Natural killer cell treated with Interleukin-12 subunit alpha and Interleukin-12 subunit beta and Interleukin-15 and Interleukin-18, amount 100 ng/mL, for 72 hours (primary cell): ENCODE measurements around the gene UGT1A10. TPM values are rescaled to one million over a fixed set of nuclear protein-coding genes. Genes with fewer than 3 reads are reported as not detected.
"Not testable (repeated sequence)": the region's sequence is repeated elsewhere in the genome, so short reads cannot be mapped to it uniquely, and the experiment has no call there.

Source experiments
- ATAC-seq, 2 donors: fragments of 150-1000 bp; cut with Tn5 transposase in 1 of 2; sonication (Bioruptor Pico), chemical (Tn5 transposase) in 1 of 2; 2 replicates each; pipeline ENCODE4 v1.10.0; 2021
- DNase-seq: peaks from one replicate; pipeline ENCODE4 v3.0.0; 2022; ENCODE audit warnings: low spot score
- H3K27ac Mint-ChIP-seq, 2 donors: 1 replicate in 1 of 2; 2 replicates in 1 of 2; pipeline ENCODE4 v1.8.0; 2022; ENCODE audit warnings: mixed read lengths in 2 of 2, mild to moderate bottlenecking in 1 of 2, moderate library complexity in 1 of 2
- H3K27me3 Mint-ChIP-seq, 2 donors: 1 replicate in 1 of 2; 2 replicates in 1 of 2; pipeline ENCODE4 v1.8.0; 2022; ENCODE audit warnings: mixed read lengths in 2 of 2
- H3K36me3 Mint-ChIP-seq: one replicate; pipeline ENCODE4 v1.8.0; 2022; ENCODE audit warnings: mixed read lengths
- H3K4me1 Mint-ChIP-seq, 2 donors: 1 replicate in 1 of 2; 2 replicates in 1 of 2; pipeline ENCODE4 v1.8.0; 2022; ENCODE audit warnings: low read depth in 2 of 2, mixed read lengths in 2 of 2, mild to moderate bottlenecking in 1 of 2
- H3K4me3 Mint-ChIP-seq: one replicate; pipeline ENCODE4 v1.8.0; 2022; ENCODE audit warnings: mixed read lengths
- H3K9me3 Mint-ChIP-seq: 2 replicates; pipeline ENCODE4 v1.8.0; 2022; ENCODE audit warnings: mixed read lengths
- total RNA-seq, 2 donors: library from RNA; stranded (reverse); gene quantifications; one replicate each; pipeline ENCODE4 v1.2.3, GENCODE V29; 2022

UGT1A10 gene
- total RNA-seq, 2 donors from 2014 or later: not detected

GRCh38 chr2:233746475-233747282 is 110.4 kb downstream of the UGT1A10 start:
- peaks cover 6% of the 10 kb centered on the region for H3K36me3 Mint-ChIP-seq
- no peaks in the 10 kb centered on the region for H3K9me3 Mint-ChIP-seq
- H3K4me1 Mint-ChIP-seq: no peaks in the 10 kb centered on the region
- no peak for DNase-seq
- H3K27me3 Mint-ChIP-seq: peaks cover 31 to 33% of the 10 kb centered on the region in 2 donors
- no peak overlapping the region for H3K4me3 Mint-ChIP-seq
- ATAC-seq: no peak
- H3K27ac Mint-ChIP-seq: no peak overlapping the region

DNA sequence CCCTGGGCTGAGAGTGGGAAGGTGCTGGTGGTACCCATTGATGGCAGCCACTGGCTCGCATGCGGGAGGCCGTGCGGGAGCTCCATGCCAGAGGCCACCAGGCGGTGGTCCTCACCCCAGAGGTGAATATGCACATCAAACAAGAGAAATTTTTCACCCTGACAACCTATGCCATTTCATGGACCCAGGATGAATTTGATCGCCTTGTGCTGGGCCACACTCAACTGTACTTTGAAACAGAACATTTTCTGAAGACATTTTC is 111.0 kb downstream of the UGT1A10 start:
- ATAC-seq: no peak
- Mint-ChIP-seq H3K9me3 (no peaks in the 10 kb centered on the region), H3K27me3 (peaks cover 33% of the 10 kb centered on the region in 2 donors), H3K4me1 (no peaks in the 10 kb centered on the region), H3K4me3 (no peak overlapping the region), H3K36me3 (peaks cover 6% of the 10 kb centered on the region), H3K27ac (no peak overlapping the region)
- no peak for DNase-seq

DNA sequence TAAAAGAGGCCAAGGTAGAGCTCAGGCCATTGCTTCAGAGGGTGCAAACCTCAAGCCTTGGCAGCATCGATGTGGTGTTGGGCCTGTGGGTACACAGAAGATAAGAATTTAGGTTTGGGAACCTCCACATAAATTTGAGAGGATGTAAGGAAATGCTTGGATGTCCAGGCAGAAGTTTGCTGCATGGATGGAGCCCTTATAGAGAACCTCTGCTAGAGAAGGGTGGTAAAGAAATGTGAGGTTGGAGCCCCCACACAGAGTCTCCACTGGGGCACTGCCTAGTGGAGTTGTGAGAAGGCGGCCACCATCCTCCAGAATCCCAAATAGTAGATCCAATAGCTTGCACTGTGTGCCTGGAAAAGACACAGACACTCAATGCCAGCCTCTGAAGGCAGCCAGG is 114.4 kb downstream of the UGT1A10 start:
- not testable (repeated sequence) for H3K36me3 Mint-ChIP-seq, DNase-seq, H3K27ac Mint-ChIP-seq, H3K4me3 Mint-ChIP-seq, H3K9me3 Mint-ChIP-seq, ATAC-seq, H3K4me1 Mint-ChIP-seq
- H3K27me3 Mint-ChIP-seq: peaks cover 32 to 34% of the 10 kb centered on the region in 2 donors

- not testable (repeated sequence) for H3K4me3 Mint-ChIP-seq
These were observed 115.2 kb downstream of the UGT1A10 start for GRCh38 chr2:233751212-233752009.

GRCh38 chr2:233754872-233755611 is 118.8 kb downstream of the UGT1A10 start:
- H3K36me3 Mint-ChIP-seq: peaks cover 3% of the 10 kb centered on the region
- H3K4me1 Mint-ChIP-seq: no peaks in the 10 kb centered on the region

More at GRCh38 chr2:233751212-233752009, 115.2 kb downstream of the UGT1A10 start:
- H3K36me3 Mint-ChIP-seq, ATAC-seq, DNase-seq, H3K9me3 Mint-ChIP-seq, H3K4me1 Mint-ChIP-seq, H3K27ac Mint-ChIP-seq: not testable (repeated sequence)
- peaks cover 31 to 32% of the 10 kb centered on the region in 2 donors for H3K27me3 Mint-ChIP-seq

GRCh38 chr2:233756429-233757081 is 120.3 kb downstream of the UGT1A10 start:
- Mint-ChIP-seq H3K4me3 (no peak overlapping the region), H3K27ac (no peak overlapping the region), H3K27me3 (peaks cover 6 to 14% of the 10 kb centered on the region in 2 donors), H3K36me3 (no peaks in the 10 kb centered on the region), H3K9me3 (no peaks in the 10 kb centered on the region), H3K4me1 (no peaks in the 10 kb centered on the region)
- DNase-seq (no peak), ATAC-seq (no peak)

More at GRCh38 chr2:233754872-233755611, 118.8 kb downstream of the UGT1A10 start:
- H3K27ac Mint-ChIP-seq: no peak overlapping the region
- ATAC-seq (no peak), DNase-seq (no peak)
- no peak overlapping the region for H3K4me3 Mint-ChIP-seq
- no peaks in the 10 kb centered on the region for H3K9me3 Mint-ChIP-seq
- H3K27me3 Mint-ChIP-seq: peaks cover 8 to 18% of the 10 kb centered on the region in 2 donors

DNA sequence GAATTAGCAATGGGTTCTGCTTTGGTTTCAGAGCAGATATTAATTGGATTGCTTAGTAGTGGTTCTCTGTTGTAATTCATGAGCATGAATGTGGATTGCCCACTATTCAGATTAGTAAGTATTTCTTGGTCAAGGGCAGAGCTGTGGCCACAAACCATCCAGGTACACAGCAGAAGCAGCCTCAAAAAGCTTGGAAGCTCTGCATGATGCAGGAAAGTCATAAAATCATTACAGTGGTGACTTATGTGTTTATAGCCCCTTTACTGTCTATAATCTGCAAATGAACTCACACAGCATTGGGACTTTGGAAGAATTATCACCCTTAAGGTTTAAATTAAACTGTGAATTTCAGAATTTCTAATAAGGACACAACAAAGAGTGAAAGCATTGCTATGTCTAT is 121.9 kb downstream of the UGT1A10 start:
- no peak for ATAC-seq
- Mint-ChIP-seq H3K9me3 (no peaks in the 10 kb centered on the region), H3K4me3 (no peak overlapping the region), H3K36me3 (no peaks in the 10 kb centered on the region), H3K27me3 (peaks cover 6 to 9% of the 10 kb centered on the region in 2 donors), H3K27ac (no peak overlapping the region), H3K4me1 (no peaks in the 10 kb centered on the region)
- no peak for DNase-seq

GRCh38 chr2:233758849-233759248 is 122.6 kb downstream of the UGT1A10 start:
- H3K4me3 Mint-ChIP-seq: no peak overlapping the region
- peaks cover 13 to 14% of the 10 kb centered on the region in 2 donors for H3K27me3 Mint-ChIP-seq
- no peaks in the 10 kb centered on the region for H3K9me3 Mint-ChIP-seq
- H3K27ac Mint-ChIP-seq: no peak overlapping the region
- DNase-seq (no peak), ATAC-seq (no peak)
- no peaks in the 10 kb centered on the region for H3K4me1 Mint-ChIP-seq
- H3K36me3 Mint-ChIP-seq: no peaks in the 10 kb centered on the region

GRCh38 chr2:233760043-233760442 is 123.8 kb downstream of the UGT1A10 start, which contains the start of gene UGT1A1:
Gene UGT1A1 (plus strand): TSS chr2:233760270. CDS start chr2:233760288, 18 bp downstream.
- no peak for DNase-seq
- Mint-ChIP-seq H3K4me1 (no peaks in the 10 kb centered on the region), H3K9me3 (no peaks in the 10 kb centered on the region), H3K27ac (no peak within 1 kb of the TSS), H3K27me3 (peaks cover 18 to 20% of the 10 kb centered on the region in 2 donors), H3K4me3 (no peak within 1 kb of the TSS), H3K36me3 (no peaks in the 10 kb centered on the region)
- no peak for ATAC-seq

DNA sequence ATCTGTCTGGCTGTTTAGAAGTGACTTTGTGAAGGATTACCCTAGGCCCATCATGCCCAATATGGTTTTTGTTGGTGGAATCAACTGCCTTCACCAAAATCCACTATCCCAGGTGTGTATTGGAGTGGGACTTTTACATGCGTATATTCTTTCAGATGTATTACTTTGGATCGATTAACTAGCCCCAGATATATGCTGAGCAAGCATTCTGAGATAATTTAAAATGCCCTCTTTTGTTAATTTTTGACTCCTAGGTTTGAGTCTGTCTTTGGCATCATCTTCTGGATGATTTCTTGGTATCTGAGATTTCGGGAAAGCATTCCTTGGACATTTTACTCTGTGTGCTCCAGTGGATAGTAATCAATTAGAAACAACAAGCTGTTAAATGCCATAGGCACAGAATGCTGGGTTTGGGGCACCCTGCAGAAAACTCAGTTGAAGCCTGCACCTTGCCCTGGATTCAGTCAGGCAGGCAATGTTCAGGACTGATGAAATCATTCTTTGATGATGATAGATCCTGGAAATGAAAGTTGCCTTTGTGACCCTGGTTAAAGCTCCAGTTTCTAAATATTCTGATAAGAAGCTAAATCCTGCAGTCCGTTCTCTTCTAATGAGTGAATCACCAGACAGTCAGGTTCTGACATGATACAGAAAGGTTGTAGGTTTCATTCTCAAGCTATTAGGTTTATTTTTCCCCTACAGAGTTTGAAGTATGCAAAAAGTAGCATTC is 125.0 kb downstream of the UGT1A10 start:
- H3K9me3 Mint-ChIP-seq: no peaks in the 10 kb centered on the region
- DNase-seq: no peak
- no peak for ATAC-seq
- no peaks in the 10 kb centered on the region for H3K36me3 Mint-ChIP-seq
- H3K4me1 Mint-ChIP-seq: no peaks in the 10 kb centered on the region
- peaks cover 20 to 21% of the 10 kb centered on the region in 2 donors for H3K27me3 Mint-ChIP-seq
- H3K27ac Mint-ChIP-seq: no peak overlapping the region
- no peak overlapping the region for H3K4me3 Mint-ChIP-seq

- no peak overlapping the region for H3K27ac Mint-ChIP-seq
- H3K4me3 Mint-ChIP-seq: no peak overlapping the region
- peaks cover 21 to 38% of the 10 kb centered on the region in 2 donors for H3K27me3 Mint-ChIP-seq
- DNase-seq (no peak), ATAC-seq (no peak)
- no peaks in the 10 kb centered on the region for H3K9me3 Mint-ChIP-seq
- H3K36me3 Mint-ChIP-seq: no peaks in the 10 kb centered on the region
- H3K4me1 Mint-ChIP-seq: no peaks in the 10 kb centered on the region
These were observed 128.0 kb downstream of the UGT1A10 start for GRCh38 chr2:233764264-233764663.

- Mint-ChIP-seq H3K27ac (no peak overlapping the region), H3K4me1 (no peaks in the 10 kb centered on the region), H3K36me3 (no peaks in the 10 kb centered on the region), H3K4me3 (no peak overlapping the region), H3K27me3 (peaks cover 23 to 42% of the 10 kb centered on the region in 2 donors), H3K9me3 (no peaks in the 10 kb centered on the region)
- no peak for ATAC-seq
- DNase-seq: no peak
These were observed 128.5 kb downstream of the UGT1A10 start for GRCh38 chr2:233764761-233765160.

DNA sequence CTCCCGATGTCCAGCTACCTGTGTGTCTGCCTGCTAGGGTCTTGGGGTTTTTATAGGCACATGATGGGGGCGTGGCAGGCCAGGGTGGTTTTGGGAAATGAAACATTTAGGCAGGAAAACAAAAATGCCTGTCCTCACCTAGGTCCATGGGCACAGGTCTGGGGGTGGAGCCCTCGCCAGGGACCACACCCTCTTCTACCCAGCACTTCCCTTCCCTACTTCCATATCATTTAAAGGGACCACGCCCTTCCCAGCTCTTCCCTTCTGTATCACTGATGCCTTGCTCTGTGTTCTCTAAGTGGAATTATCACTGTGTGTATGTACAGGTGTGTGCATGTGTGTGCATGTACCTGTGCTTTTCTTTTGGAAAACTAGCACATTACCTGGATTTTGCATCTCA is 130.2 kb downstream of the UGT1A10 start:
- H3K27ac Mint-ChIP-seq: no peak overlapping the region
- H3K9me3 Mint-ChIP-seq: no peaks in the 10 kb centered on the region
- no peaks in the 10 kb centered on the region for H3K36me3 Mint-ChIP-seq

More for the DNA sequence above, 130.2 kb downstream of the UGT1A10 start:
- no peak for DNase-seq
- H3K27me3 Mint-ChIP-seq: peaks cover 23 to 48% of the 10 kb centered on the region in 2 donors
- no peak overlapping the region for H3K4me3 Mint-ChIP-seq
- no peak for ATAC-seq
- no peaks in the 10 kb centered on the region for H3K4me1 Mint-ChIP-seq
